Raji (cell line): ENCODE results near the gene C6orf132.

Experiments
- POLR2A ChIP-seq: IDR thresholded peaks from 2 replicates; pipeline ENCODE4 v1.6.1; 2011; ENCODE audit warnings: low read depth, low read length, control low read depth; ENCODE audit not compliant: insufficient read depth

The C6orf132 gene

DNA sequence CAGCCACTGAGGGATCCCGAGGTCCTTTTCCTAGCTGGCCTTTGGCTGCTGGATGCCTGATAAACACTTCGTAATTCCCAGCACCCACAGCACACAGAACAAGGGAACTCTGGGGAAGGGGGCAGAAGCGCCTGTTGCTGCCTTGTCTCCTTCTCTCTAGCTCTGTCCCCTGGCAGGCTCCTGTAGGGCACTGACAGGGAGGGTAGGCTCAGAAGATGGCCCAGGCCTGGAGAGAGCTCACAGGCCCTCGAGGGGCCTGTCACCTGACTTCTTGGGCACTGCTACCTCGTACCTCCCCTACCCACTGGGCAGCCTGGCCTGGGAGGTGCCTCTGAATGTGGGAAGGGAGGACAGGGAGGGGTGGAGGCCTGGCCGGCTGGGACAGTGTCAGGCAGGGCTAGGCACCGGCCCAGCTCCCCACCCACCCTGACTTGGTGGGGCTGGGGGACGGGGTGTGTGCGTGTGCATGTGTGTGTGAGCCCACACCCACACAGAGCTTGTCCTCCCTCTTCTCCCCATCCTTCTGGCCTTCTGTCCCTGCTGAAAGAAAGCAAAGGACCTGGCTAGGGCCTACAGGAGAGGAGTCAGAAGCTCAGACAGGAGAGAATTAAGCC lies 18.1 kb downstream of the C6orf132 start:
- no peak for TF ChIP-seq POLR2A

DNA sequence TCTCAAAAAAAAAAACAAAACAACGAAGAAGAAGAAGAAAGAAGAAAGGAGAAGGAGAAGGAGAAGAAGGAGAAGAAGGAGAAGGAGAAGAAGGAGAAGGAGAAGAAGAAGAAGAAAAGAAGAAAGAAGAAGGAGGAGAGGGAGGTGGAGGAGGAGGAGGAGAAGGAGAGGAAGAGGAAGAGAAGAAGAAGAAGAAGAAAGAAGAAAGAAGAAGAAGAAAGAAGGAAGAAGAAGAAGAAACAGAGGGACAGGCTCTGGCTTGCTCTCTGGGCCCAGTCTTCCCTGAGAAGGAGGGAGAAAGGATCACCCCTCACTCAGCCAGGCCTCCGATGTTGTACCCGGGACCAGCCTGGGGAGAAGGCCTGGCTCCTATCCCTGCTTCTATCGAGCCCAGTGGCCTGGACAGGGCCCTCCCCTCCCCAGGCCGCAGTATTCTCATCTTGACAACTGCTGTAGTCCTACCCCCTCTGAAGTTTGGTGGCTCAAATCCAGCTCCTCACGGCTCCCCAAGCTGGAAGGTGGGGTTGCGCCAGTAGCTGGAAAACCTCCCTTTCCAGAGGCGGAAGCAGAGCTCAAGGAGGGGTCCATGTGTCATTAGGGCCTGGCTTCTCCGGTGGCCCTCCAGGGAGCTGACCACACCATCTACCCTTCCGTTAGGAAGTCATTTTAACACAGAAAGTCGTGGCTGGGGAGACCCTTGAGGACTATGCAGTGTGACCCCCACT lies 18.9 kb downstream of the C6orf132 start:
- no peak for TF ChIP-seq POLR2A

- TF ChIP-seq POLR2A = no peak
Measured at GRCh38 chr6:42120895-42121865, 21.2 kb downstream of the C6orf132 start.

DNA sequence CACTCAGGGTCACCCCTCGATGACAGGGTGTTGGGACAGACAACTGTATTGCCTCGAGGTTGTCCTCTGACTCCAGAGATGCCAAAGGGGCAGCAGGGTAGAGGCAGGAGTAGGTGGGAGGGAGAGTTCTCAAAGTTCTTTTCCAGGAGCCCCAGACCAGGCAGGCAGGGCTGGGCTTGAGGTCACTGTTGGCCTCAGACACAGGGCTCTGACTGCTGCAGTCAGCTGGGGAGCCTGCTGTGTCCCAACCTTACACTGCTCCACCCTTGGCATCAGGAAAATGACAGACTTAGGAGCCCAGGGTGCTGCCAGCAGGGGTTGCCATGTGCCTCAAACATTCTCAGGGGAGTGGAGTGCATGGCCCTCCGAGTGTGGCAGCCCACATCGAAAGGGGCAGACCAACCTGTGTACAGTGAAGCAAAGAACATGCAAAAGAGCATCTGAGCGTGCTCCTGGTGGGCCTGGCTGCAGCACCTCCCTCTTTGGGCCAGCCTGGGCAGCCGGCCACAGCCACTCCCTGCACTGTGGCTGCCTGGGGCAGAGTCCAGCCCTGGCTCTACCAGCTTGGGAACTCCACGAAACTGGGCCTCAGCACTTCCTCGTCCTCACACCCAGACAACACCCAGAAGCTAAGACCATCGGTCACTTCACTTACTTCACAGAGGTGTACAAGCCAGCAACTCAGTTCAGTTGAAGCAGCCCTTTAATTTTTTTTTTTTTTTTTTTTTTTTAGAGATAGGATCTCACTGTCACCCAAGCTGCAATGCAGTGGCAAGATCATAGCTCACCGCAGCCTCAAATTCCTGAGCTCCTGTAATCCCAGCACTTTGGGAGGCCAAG lies 24.0 kb downstream of the C6orf132 start:
- no peak for TF ChIP-seq POLR2A

DNA sequence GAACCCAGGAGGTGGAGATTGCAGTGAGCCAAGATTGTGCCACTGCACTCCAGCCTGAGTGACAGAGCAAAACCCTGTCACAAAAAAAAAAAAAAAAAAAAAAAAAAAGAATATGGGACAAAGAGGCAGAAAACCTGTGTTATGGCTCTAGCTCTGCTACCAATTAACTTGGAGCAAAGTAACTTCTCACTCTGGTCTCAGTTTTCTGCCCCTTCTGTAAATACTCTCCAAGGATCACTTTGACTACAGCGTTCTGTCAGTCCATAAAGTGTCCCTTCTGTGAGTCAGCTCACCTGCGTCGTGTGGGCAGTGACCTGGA lies 24.6 kb downstream of the C6orf132 start:
- TF ChIP-seq POLR2A = no peak

- no peak for TF ChIP-seq POLR2A
Measured at GRCh38 chr6:42113936-42114636, 28.3 kb downstream of the C6orf132 start.

GRCh38 chr6:42112351-42112750 lies 30.1 kb downstream of the C6orf132 start:
- TF ChIP-seq POLR2A = no peak

DNA sequence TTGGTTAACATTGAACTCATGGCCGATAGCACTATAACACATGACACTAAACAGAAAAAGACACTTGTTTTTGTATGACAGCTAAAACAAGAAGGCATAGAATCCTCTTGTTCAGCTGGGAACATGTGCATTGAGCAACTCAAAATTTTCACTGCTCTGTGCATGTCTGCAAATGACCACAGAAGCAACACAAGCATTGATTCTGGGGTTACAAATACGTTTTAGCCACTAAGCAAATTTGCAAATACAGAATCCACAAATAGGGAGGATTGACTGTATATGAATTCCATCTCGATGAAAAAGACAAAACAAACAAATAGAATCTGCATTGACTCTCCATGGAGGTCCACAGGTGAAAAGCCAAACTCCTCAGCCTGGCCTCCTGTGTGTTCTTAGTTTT lies 31.7 kb downstream of the C6orf132 start:
- no peak for TF ChIP-seq POLR2A

- no peak for TF ChIP-seq POLR2A
Measured at GRCh38 chr6:42108071-42108470, 34.3 kb downstream of the C6orf132 start.

GRCh38 chr6:42106112-42107023 lies 36.1 kb downstream of the C6orf132 start:
- TF ChIP-seq POLR2A = no peak

DNA sequence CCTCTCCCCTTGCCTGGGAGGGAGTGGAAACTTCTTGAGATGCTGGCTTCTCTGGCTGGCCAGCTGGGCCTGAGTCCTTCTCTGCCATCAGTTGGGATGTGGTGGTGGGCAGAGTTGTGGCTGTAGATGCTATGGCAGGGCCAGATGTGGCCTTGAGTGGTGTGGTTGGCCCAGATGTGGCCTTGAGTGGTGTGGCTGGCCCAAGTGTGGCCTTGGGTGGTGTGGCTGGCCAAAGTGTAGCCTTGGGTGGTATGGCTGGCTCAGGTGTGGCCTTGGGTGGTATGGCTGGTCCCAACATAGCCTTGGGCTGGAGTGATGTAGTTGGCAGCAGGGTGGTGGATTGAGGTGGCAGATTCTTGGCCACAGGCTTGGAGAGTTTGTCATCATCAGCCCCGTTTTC lies 36.7 kb downstream of the C6orf132 start:
- no peak for TF ChIP-seq POLR2A

- TF ChIP-seq POLR2A = no peak
Measured at GRCh38 chr6:42105156-42105648, 37.2 kb downstream of the C6orf132 start.

GRCh38 chr6:42104804-42105125 lies 37.7 kb downstream of the C6orf132 start:
- no peak for TF ChIP-seq POLR2A
